Glutamatergic neuron (in vitro differentiated cells): Measurements from ENCODE around the gene MAPK8. TPM values are rescaled to one million over a fixed set of nuclear protein-coding genes. Genes with fewer than 3 reads are reported as not detected.
"Not testable (repeated sequence)": the region's sequence is repeated elsewhere in the genome, so short reads cannot be mapped to it uniquely, and the experiment has no call there.

ENCODE experiments used
- DNase-seq: peaks from one replicate; pipeline ENCODE4 v3.0.0; 2022
- H3K27ac Mint-ChIP-seq: one replicate; pipeline ENCODE4 v1.8.0; 2020; ENCODE audit warnings: mild to moderate bottlenecking, mixed read lengths, inconsistent platforms; ENCODE audit not compliant: unreplicated experiment
- H3K27me3 Mint-ChIP-seq: one replicate; pipeline ENCODE4 v1.8.0; 2020; ENCODE audit warnings: mild to moderate bottlenecking, moderate library complexity, mixed read lengths, inconsistent platforms; ENCODE audit not compliant: unreplicated experiment
- H3K36me3 Mint-ChIP-seq: one replicate; pipeline ENCODE4 v1.8.0; 2020; ENCODE audit warnings: mild to moderate bottlenecking, mixed read lengths, inconsistent platforms; ENCODE audit not compliant: unreplicated experiment
- H3K4me1 Mint-ChIP-seq: one replicate; pipeline ENCODE4 v1.8.0; 2020; ENCODE audit warnings: mild to moderate bottlenecking, low read depth, mixed read lengths, inconsistent platforms; ENCODE audit not compliant: unreplicated experiment
- H3K4me3 Mint-ChIP-seq: one replicate; pipeline ENCODE4 v1.8.0; 2020; ENCODE audit warnings: mild to moderate bottlenecking, mixed read lengths, inconsistent platforms; ENCODE audit not compliant: unreplicated experiment
- H3K9me3 Mint-ChIP-seq: one replicate; pipeline ENCODE4 v1.8.0; 2020; ENCODE audit warnings: mild to moderate bottlenecking, moderate library complexity, mixed read lengths, inconsistent platforms; ENCODE audit not compliant: unreplicated experiment
- total RNA-seq: library from RNA; stranded (reverse); fragmentation: NEBNext Ultra II Directional; extraction: Animal tissue kit (Norgen Biotek cat#: 25700); gene quantifications from one replicate; pipeline ENCODE4 v1.2.1, GENCODE V29; 2021; ENCODE audit not compliant: unreplicated experiment
- TF ChIP-seq, protein P1 (sequence below): fragments of 200-600 bp; sonication (generic); IDR thresholded peaks from one replicate; pipeline ENCODE4 v1.5.0; 2021; ENCODE audit not compliant: partially characterized antibody, unreplicated experiment

The MAPK8 gene
- total RNA-seq, 1 donor from 2014 or later = 317 TPM

DNA sequence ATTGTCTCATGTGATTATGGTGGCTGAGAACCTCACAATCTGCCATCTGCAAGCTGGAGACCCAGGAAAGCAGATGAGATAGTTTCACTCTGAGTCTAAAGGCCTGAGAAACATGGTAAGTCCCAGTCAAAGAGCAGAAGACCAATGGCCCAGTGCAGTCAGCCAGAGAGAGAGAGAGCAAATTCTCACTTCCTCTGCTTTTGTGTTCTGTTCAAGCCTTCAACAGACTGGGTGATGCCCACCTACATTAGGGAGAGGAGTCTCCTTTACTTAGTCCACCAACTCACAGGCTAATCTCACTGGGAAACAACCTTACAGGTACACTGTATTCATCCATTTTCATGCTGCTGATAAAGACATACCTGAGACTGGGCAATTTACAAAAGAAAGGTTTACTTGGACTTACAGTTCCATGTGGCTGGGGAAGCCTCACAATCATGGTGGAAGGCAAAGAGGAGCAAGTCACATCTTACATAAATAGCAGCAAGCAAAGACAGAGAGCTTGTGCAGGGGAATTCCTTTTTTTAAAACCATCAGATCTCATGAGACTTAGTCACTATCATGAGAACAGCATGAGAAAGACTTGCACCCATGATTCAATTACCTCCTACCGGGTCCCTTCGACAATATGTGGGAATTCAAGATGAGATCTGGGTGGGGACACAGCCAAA, 27.3 kb upstream of the MAPK8 start:
- no peak for DNase-seq
- TF ChIP-seq, protein P1, sequence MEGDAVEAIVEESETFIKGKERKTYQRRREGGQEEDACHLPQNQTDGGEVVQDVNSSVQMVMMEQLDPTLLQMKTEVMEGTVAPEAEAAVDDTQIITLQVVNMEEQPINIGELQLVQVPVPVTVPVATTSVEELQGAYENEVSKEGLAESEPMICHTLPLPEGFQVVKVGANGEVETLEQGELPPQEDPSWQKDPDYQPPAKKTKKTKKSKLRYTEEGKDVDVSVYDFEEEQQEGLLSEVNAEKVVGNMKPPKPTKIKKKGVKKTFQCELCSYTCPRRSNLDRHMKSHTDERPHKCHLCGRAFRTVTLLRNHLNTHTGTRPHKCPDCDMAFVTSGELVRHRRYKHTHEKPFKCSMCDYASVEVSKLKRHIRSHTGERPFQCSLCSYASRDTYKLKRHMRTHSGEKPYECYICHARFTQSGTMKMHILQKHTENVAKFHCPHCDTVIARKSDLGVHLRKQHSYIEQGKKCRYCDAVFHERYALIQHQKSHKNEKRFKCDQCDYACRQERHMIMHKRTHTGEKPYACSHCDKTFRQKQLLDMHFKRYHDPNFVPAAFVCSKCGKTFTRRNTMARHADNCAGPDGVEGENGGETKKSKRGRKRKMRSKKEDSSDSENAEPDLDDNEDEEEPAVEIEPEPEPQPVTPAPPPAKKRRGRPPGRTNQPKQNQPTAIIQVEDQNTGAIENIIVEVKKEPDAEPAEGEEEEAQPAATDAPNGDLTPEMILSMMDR = no peak
- H3K4me3 Mint-ChIP-seq = no peak overlapping the region
- H3K9me3 Mint-ChIP-seq = peaks cover 5% of the 10 kb centered on the region
- H3K27me3 Mint-ChIP-seq = peaks cover 4% of the 10 kb centered on the region
- H3K36me3 Mint-ChIP-seq = peaks cover 15% of the 10 kb centered on the region
- no peak overlapping the region for H3K27ac Mint-ChIP-seq
- H3K4me1 Mint-ChIP-seq = no peaks in the 10 kb centered on the region

DNA sequence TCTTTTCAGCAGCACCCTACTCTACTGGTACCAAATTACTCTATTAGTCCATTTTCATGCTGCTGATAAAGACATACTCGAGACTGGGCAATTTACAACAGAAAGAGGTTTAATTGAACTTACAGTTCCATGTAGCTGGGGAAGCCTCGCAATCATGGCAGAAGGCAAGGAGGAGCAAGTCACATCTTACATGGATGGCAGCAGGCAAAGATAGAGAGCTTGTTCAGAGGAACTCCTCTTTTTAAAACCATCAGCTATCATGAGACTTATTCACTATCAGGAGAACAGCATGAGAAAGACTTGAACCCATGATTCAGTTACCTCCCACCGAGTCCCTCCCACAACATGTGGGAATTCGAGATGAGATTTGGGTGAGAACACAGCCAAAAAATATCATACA, 24.8 kb upstream of the MAPK8 start:
- not testable (repeated sequence) for H3K9me3 Mint-ChIP-seq, H3K27me3 Mint-ChIP-seq, H3K4me3 Mint-ChIP-seq, H3K27ac Mint-ChIP-seq, DNase-seq
- H3K36me3 Mint-ChIP-seq = peaks cover 29% of the 10 kb centered on the region
- H3K4me1 Mint-ChIP-seq = peaks cover 11% of the 10 kb centered on the region

GRCh38 chr10:48282829-48283228, 23.6 kb upstream of the MAPK8 start:
- Mint-ChIP-seq H3K9me3 (peaks cover 8% of the 10 kb centered on the region), H3K27me3 (peaks cover 4% of the 10 kb centered on the region), H3K36me3 (peaks cover 29% of the 10 kb centered on the region), H3K4me1 (peaks cover 20% of the 10 kb centered on the region), H3K27ac (no peak overlapping the region), H3K4me3 (no peak overlapping the region)
- no peak for DNase-seq
- TF ChIP-seq, protein P1 = no peak

DNA sequence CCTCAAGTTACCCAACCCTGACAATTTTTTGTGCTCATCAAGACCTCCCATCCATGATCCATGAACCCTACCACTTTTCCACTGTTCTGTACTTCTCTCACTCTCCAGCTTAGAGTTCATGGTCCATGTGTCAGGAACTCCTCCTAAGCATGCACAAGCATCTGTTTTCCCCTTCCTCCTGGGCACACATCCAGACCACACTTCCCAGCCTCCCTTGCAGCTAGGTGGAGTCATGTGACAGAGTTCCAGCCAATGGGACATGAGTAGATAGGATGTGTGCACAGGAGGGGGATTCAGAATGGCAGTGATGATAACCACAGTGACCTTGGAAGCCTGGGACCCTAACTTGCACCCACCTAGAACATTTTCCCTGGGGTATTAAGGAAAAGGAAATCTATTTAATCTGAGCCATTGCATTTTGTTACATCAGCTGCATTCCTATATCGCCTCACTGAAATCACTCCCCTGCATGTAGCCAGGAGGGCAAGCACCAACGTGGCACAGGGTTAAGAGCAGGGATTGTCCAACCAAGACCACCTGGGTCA, 22.4 kb upstream of the MAPK8 start:
- H3K4me1 Mint-ChIP-seq = peaks cover 21% of the 10 kb centered on the region
- H3K27ac Mint-ChIP-seq = no peak overlapping the region
- H3K4me3 Mint-ChIP-seq = no peak overlapping the region
- DNase-seq = no peak
- peaks cover 29% of the 10 kb centered on the region for H3K36me3 Mint-ChIP-seq
- peaks cover 6% of the 10 kb centered on the region for H3K27me3 Mint-ChIP-seq
- TF ChIP-seq, protein P1 = no peak
- H3K9me3 Mint-ChIP-seq = peaks cover 11% of the 10 kb centered on the region

- Mint-ChIP-seq H3K36me3 (peaks cover 29% of the 10 kb centered on the region), H3K27me3 (peaks cover 7% of the 10 kb centered on the region), H3K27ac (no peak overlapping the region), H3K4me3 (no peak overlapping the region), H3K9me3 (peaks cover 11% of the 10 kb centered on the region), H3K4me1 (peaks cover 26% of the 10 kb centered on the region)
- TF ChIP-seq, protein P1 = no peak
- DNase-seq = no peak
Observed at GRCh38 chr10:48284811-48285210, 21.7 kb upstream of the MAPK8 start.
